Smooth muscle cell (in vitro differentiated cells): ENCODE results near the gene BMPR1B. TPM values are rescaled to one million over a fixed set of nuclear protein-coding genes. Genes with fewer than 3 reads are reported as not detected.

ENCODE experiments used
- DNase-seq: peaks from one replicate; lab custom pipeline; 2025; ENCODE audit not compliant: unreplicated experiment; lab: John Stamatoyannopoulos, UW
- H2AFZ ChIP-seq: fragments of 200-600 bp; sonication (generic); 2 replicates; pipeline ENCODE4 v1.6.0; 2016; ENCODE audit warnings: antibody characterized with exemption, low read depth, mild to moderate bottlenecking
- H3F3A ChIP-seq: fragments of 200-600 bp; sonication (generic); 2 replicates; pipeline ENCODE4 v1.6.0; 2017; ENCODE audit warnings: antibody characterized with exemption, low read depth
- H3K27ac ChIP-seq: fragments of 200-600 bp; sonication (generic); 2 replicates; pipeline ENCODE4 v1.5.1; 2016; ENCODE audit warnings: low read depth, mild to moderate bottlenecking
- H3K27me3 ChIP-seq: fragments of 200-600 bp; sonication (generic); 2 replicates; pipeline ENCODE4 v1.6.1; 2016; ENCODE audit warnings: low read depth, mild to moderate bottlenecking
- H3K36me3 ChIP-seq: fragments of 200-600 bp; sonication (generic); 2 replicates; pipeline ENCODE4 v1.5.1; 2016; ENCODE audit warnings: low read depth
- H3K4me1 ChIP-seq: fragments of 200-600 bp; sonication (generic); 2 replicates; pipeline ENCODE4 v1.5.1; 2016; ENCODE audit warnings: low read depth
- H3K4me2 ChIP-seq: fragments of 200-600 bp; sonication (generic); 2 replicates; pipeline ENCODE4 v1.6.0; 2016; ENCODE audit warnings: mild to moderate bottlenecking
- H3K4me3 ChIP-seq: fragments of 200-600 bp; sonication (generic); 2 replicates; pipeline ENCODE4 v1.5.1; 2016; ENCODE audit warnings: mild to moderate bottlenecking
- H3K79me2 ChIP-seq: fragments of 200-600 bp; sonication (generic); 2 replicates; pipeline ENCODE4 v1.6.0; 2016; ENCODE audit warnings: low read depth, mild to moderate bottlenecking
- H3K9ac ChIP-seq: fragments of 200-600 bp; sonication (generic); 2 replicates; pipeline ENCODE4 v1.6.0; 2016; ENCODE audit warnings: low read depth
- H3K9me3 ChIP-seq: fragments of 200-600 bp; sonication (generic); replicated peaks from 2 replicates; pipeline ENCODE4 v1.5.1; 2016; ENCODE audit warnings: low read depth
- H4K20me1 ChIP-seq: fragments of 200-600 bp; sonication (generic); 2 replicates; pipeline ENCODE4 v1.6.0; 2016; ENCODE audit warnings: low read depth
- CTCF ChIP-seq: fragments of 200-600 bp; sonication (generic); IDR thresholded peaks from 2 replicates; pipeline ENCODE4 v1.5.1; 2017; ENCODE audit warnings: borderline replicate concordance, mild to moderate bottlenecking, antibody characterized with exemption; ENCODE audit not compliant: insufficient read depth, poor library complexity, severe bottlenecking
- WGBS: methylation state at CpG from one replicate; pipeline ENCODE4 v1.1.7; 2016; ENCODE audit warnings: low lambda C conversion rate; 5-methylcytosine and 5-hydroxymethylcytosine counted together
- polyA plus RNA-seq: library from polyadenylated mRNA; unstranded; fragments of >200 nt; fragmentation: Nextera tagmentation; extraction: Ambion mirVana; gene quantifications from 2 replicates; pipeline ENCODE4 v1.2.1, GENCODE V29; 2016
- total RNA-seq: library from RNA; depleted of rRNA; stranded (reverse); fragments of >200 nt; gene quantifications from 2 replicates; pipeline ENCODE4 v1.2.3, GENCODE V29; 2014

Gene BMPR1B
- total and polyA plus RNA-seq, 2 experiments from 2014 or later, result 0.03 to 1.2 TPM

GRCh38 chr4:94968493-94968892, 210.7 kb downstream of the BMPR1B start:
- H4K20me1 ChIP-seq, result no peaks in the 10 kb centered on the region
- no peaks in the 10 kb centered on the region for H3K36me3 ChIP-seq
- no peak overlapping the region for H3K4me3 ChIP-seq
- H3K4me2 ChIP-seq, result no peak overlapping the region
- DNase-seq, result no peak
- H3K4me1 ChIP-seq, result no peaks in the 10 kb centered on the region
- H2AFZ ChIP-seq, result no peak overlapping the region
- no peaks in the 10 kb centered on the region for H3K27me3 ChIP-seq
- H3K79me2 ChIP-seq, result no peaks in the 10 kb centered on the region
- TF ChIP-seq CTCF, result no peak
- no peak overlapping the region for H3K27ac ChIP-seq
- H3K9ac ChIP-seq, result no peak overlapping the region
- no peaks in the 10 kb centered on the region for H3K9me3 ChIP-seq
- H3F3A ChIP-seq, result no peaks in the 10 kb centered on the region
- 80% methylated on average over 4 of the region's 4 CpGs for WGBS

DNA sequence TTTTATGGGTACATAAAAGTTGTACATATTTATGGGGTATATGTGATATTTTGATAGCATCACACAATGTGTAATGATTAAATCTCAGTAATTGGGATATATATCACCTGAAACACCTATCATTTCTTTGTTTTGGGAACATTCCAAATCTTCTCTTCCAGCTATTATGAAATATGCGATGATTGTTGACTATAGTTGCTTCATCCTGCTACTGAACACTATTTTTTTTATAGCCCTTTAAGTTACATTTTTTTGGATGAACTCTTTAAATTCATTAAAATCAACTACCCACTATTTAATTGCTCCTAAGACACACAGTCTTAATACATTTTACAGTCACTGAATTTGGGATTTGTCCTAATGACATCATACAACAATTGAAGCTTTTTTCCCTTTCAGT, 212.9 kb downstream of the BMPR1B start:
- H3K4me3 ChIP-seq, result no peak overlapping the region
- TF ChIP-seq CTCF, result no peak
- H3K27me3 ChIP-seq, result no peaks in the 10 kb centered on the region
- no peaks in the 10 kb centered on the region for H4K20me1 ChIP-seq
- H3K79me2 ChIP-seq, result no peaks in the 10 kb centered on the region
- no peaks in the 10 kb centered on the region for H3K4me1 ChIP-seq
- DNase-seq, result no peak
- WGBS, result 43% methylated on average over 1 of the region's 1 CpG
- H3K9ac ChIP-seq, result no peak overlapping the region
- H3K36me3 ChIP-seq, result no peaks in the 10 kb centered on the region
- no peak overlapping the region for H3K4me2 ChIP-seq
- no peaks in the 10 kb centered on the region for H3F3A ChIP-seq
- no peak overlapping the region for H3K27ac ChIP-seq
- no peak overlapping the region for H2AFZ ChIP-seq
- H3K9me3 ChIP-seq, result no peaks in the 10 kb centered on the region

- no peak for DNase-seq
- no peaks in the 10 kb centered on the region for H4K20me1 ChIP-seq
Observed at GRCh38 chr4:94974773-94975172, 217.0 kb downstream of the BMPR1B start.

More at GRCh38 chr4:94974773-94975172, 217.0 kb downstream of the BMPR1B start:
- Histone ChIP-seq H3K36me3 (no peaks in the 10 kb centered on the region), H3K27ac (no peak overlapping the region), H2AFZ (peak overlapping the region; percentile 61), H3K4me2 (peak overlapping the region; percentile 66), H3F3A (no peaks in the 10 kb centered on the region), H3K4me3 (no peak overlapping the region), H3K9me3 (no peaks in the 10 kb centered on the region), H3K27me3 (no peaks in the 10 kb centered on the region), H3K9ac (no peak overlapping the region), H3K79me2 (no peaks in the 10 kb centered on the region), H3K4me1 (no peaks in the 10 kb centered on the region)
- WGBS, result 19% methylated on average over 3 of the region's 3 CpGs
- no peak for TF ChIP-seq CTCF
